Fibroblast of villous mesenchyme (primary cell): ENCODE results near the gene EZR. TPM values are rescaled to one million over a fixed set of nuclear protein-coding genes. Genes with fewer than 3 reads are reported as not detected.
"Not testable (repeated sequence)": the region's sequence is repeated elsewhere in the genome, so short reads cannot be mapped to it uniquely, and the experiment has no call there.

Experiments used
- DNase-seq: peaks from one replicate; pipeline ENCODE4 v3.0.0-alpha.2; 2010; ENCODE audit warnings: low read depth
- H3K4me3 ChIP-seq: 2 replicates; pipeline ENCODE4 v1.5.1; 2011; ENCODE audit warnings: low read depth, mild to moderate bottlenecking, low read length
- CTCF ChIP-seq: IDR thresholded peaks from 2 replicates; pipeline ENCODE4 v1.5.1; 2012; ENCODE audit warnings: low read depth, mild to moderate bottlenecking, low read length; ENCODE audit not compliant: insufficient read depth
- total RNA-seq: library from RNA; depleted of rRNA; stranded (reverse); fragments of >200 nt; gene quantifications from 2 replicates; pipeline ENCODE4 v1.2.3, GENCODE V29; 2012

EZR gene
- total RNA-seq, 1 donor: 100 TPM

- DNase-seq: peak; percentile 92
- peak overlapping the region; percentile 7 for H3K4me3 ChIP-seq
- no peak for TF ChIP-seq CTCF
These were observed 6.8 kb upstream of the EZR start for GRCh38 chr6:158825951-158826306.

GRCh38 chr6:158825038-158825950, 6.1 kb upstream of the EZR start:
- TF ChIP-seq CTCF: no peak

GRCh38 chr6:158823616-158824015, 4.4 kb upstream of the EZR start:
- not testable (repeated sequence) for H3K4me3 ChIP-seq, DNase-seq

More at GRCh38 chr6:158825038-158825950, 6.1 kb upstream of the EZR start:
- DNase-seq: peak; percentile 82
- peak overlapping the region; percentile 7 for H3K4me3 ChIP-seq

- no peak overlapping the region for H3K4me3 ChIP-seq
- no peak for DNase-seq
- no peak for TF ChIP-seq CTCF
These were observed 932 bp upstream of the EZR start for GRCh38 chr6:158819977-158820622.

- DNase-seq: peak; percentile 74
- peak overlapping the region; percentile 87 for H3K4me3 ChIP-seq
- no peak for TF ChIP-seq CTCF
These were observed 471 bp downstream of the EZR start for GRCh38 chr6:158818581-158819212.

- no peak for TF ChIP-seq CTCF
- peak overlapping the region; percentile 87 for H3K4me3 ChIP-seq
- DNase-seq: peak; percentile 83
These were observed 1.2 kb downstream of the EZR start for GRCh38 chr6:158817728-158818580.
